NB4 (cell line): Measurements from ENCODE around the gene ANKFN1.

ENCODE experiments used
- CTCF ChIP-seq: IDR thresholded peaks from one replicate; pipeline ENCODE4 v1.5.1; 2012; ENCODE audit warnings: low read depth, low read length
- MAX ChIP-seq: IDR thresholded peaks from 2 replicates; pipeline ENCODE4 v1.6.1; 2011; ENCODE audit warnings: low read depth, low read length
- POLR2A ChIP-seq: IDR thresholded peaks from 2 replicates; pipeline ENCODE4 v1.6.1; 2011; ENCODE audit warnings: mild to moderate bottlenecking; ENCODE audit not compliant: insufficient read length; ENCODE audit errors: extremely low read depth

- TF ChIP-seq CTCF (no peak), POLR2A (no peak), MAX (no peak)
Observed at GRCh38 chr17:56130631-56131030, 22.6 kb upstream of the ANKFN1 start.
